HL-60 (cell line): ENCODE data around the gene MTMR1.

ENCODE experiments used
- DNase-seq, 2 experiments: peaks; one replicate each; pipeline ENCODE4 v3.0.0-alpha.2; 2010 to 2020; ENCODE audit warnings: low read depth in 1 of 2, low spot score in 1 of 2
- H3K27ac ChIP-seq: fragments of 250-450 bp; sonication (Bioruptor Pico); replicated peaks from 2 replicates; pipeline ENCODE4 v1.5.1; 2020; ENCODE audit warnings: mild to moderate bottlenecking, moderate library complexity
- H3K27me3 ChIP-seq: fragments of 250-450 bp; sonication (Bioruptor Pico); 2 replicates; pipeline ENCODE4 v1.5.1; 2021; ENCODE audit warnings: mild to moderate bottlenecking, moderate library complexity; ENCODE audit not compliant: insufficient read depth, poor library complexity, severe bottlenecking
- H3K4me3 ChIP-seq: replicated peaks from 2 replicates; pipeline ENCODE4 v1.5.1; 2011; ENCODE audit warnings: mild to moderate bottlenecking, control low read depth, low read length; ENCODE audit not compliant: insufficient read depth
- CTCF ChIP-seq: IDR thresholded peaks from one replicate; pipeline ENCODE4 v1.5.1; 2011; ENCODE audit warnings: low read length, control low read depth, inconsistent platforms; ENCODE audit not compliant: insufficient read depth
- GABPA ChIP-seq: IDR thresholded peaks from 2 replicates; pipeline ENCODE4 v1.6.1; 2012; ENCODE audit warnings: low read depth
- POLR2AphosphoS5 ChIP-seq: IDR thresholded peaks from 2 replicates; pipeline ENCODE4 v1.6.1; 2012; ENCODE audit warnings: low read depth
- REST ChIP-seq: IDR thresholded peaks from 2 replicates; pipeline ENCODE4 v1.6.1; 2012; ENCODE audit warnings: low read depth; ENCODE audit not compliant: insufficient replicate concordance
- SPI1 ChIP-seq: IDR thresholded peaks from 2 replicates; pipeline ENCODE4 v1.6.1; 2012; ENCODE audit warnings: low read depth, mild to moderate bottlenecking, borderline replicate concordance

MTMR1 gene

GRCh38 chrX:150759568-150760416 is 66.6 kb downstream of the MTMR1 start:
- TF ChIP-seq REST (no peak), POLR2AphosphoS5 (no peak), GABPA (no peak), SPI1 (no peak), CTCF (no peak)

DNA sequence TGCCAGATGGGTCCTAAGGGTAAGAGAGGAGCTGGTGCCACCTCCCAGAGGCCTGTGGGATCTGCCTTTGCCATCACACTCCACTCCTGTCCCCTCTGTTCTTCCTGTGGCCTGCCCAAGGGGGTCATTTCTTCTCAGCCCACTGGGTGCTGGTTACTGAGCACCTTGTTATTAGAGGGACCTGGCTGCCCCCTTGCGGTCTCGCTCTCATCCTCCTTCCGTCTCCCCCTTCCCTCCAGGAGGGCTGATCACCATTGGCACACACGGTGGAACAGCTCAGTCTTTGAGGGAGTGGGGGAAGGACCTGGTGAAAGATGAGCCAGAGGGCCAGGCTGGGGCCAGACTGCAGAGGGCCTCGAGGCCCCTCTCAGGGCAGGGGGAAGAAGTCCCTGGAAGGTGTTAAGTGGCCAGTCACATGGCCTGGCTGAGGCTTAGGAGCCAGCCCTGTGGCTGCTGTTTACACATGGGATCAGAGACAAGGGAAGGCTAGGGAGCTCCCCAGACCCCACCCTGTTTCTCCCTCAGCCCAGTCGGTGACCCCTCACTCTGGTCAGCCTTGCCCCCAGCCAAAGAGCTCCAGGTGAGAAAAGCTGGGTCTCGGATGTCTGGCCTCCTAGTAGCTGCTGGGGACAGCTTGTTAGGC is 68.1 kb downstream of the MTMR1 start:
- TF ChIP-seq POLR2AphosphoS5 (no peak), CTCF (no peak), REST (no peak), SPI1 (no peak), GABPA (no peak)
- H3K27ac ChIP-seq = no peak overlapping the region
- H3K4me3 ChIP-seq = no peak overlapping the region
- no peaks in the 10 kb centered on the region for H3K27me3 ChIP-seq
- no peak for DNase-seq

More at GRCh38 chrX:150759568-150760416, 66.6 kb downstream of the MTMR1 start:
- H3K27me3 ChIP-seq = no peaks in the 10 kb centered on the region
- DNase-seq = no peak
- H3K4me3 ChIP-seq = no peak overlapping the region
- H3K27ac ChIP-seq = no peak overlapping the region

DNA sequence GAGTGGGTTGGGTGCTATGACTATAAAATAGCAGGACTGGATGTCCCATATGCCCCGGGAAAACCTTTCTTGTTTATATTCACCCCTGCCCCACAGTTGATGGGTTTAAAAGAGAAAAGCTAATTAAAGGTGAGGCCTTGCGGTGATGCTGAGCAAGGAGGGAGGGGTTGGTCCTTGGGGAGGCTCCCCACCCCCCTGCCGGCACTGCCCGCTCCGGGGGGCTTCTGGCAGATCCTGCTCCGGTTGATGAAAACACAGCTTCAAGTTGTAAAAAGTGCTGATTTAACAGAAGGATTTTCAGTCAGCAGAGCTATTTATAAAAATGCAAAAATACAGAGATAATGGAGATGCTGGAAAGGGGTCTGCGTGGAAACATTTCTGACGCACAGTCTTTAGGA is 68.6 kb downstream of the MTMR1 start:
- TF ChIP-seq SPI1 (no peak), REST (no peak), CTCF (no peak), POLR2AphosphoS5 (no peak)
- no peak for DNase-seq
- Histone ChIP-seq H3K27me3 (no peaks in the 10 kb centered on the region), H3K4me3 (no peak overlapping the region), H3K27ac (no peak overlapping the region)
